M059J (cell line): ENCODE results near the gene PRM3. TPM values are rescaled to one million over a fixed set of nuclear protein-coding genes. Genes with fewer than 3 reads are reported as not detected.
"Not testable (repeated sequence)": the region's sequence is repeated elsewhere in the genome, so short reads cannot be mapped to it uniquely, and the experiment has no call there.

Source experiments
- DNase-seq: peaks from one replicate; pipeline ENCODE4 v3.0.0-alpha.2; 2012; ENCODE audit warnings: low read depth
- total RNA-seq: library from RNA; depleted of rRNA; stranded (reverse); fragments of >200 nt; shearing (Covaris generic); gene quantifications from 2 replicates; pipeline ENCODE4 v1.2.3, GENCODE V29; 2014

The PRM3 gene
- total RNA-seq, 1 experiment from 2014 or later = not detected

- DNase-seq = no peak
Observed at GRCh38 chr16:11306381-11306780, 33.0 kb upstream of the PRM3 start.

- DNase-seq = peak; percentile 20
Observed at GRCh38 chr16:11303405-11304138, 30.1 kb upstream of the PRM3 start.

- no peak for DNase-seq
Observed at GRCh38 chr16:11302977-11303376, 29.5 kb upstream of the PRM3 start.

GRCh38 chr16:11301645-11302501 is 28.4 kb upstream of the PRM3 start:
- no peak for DNase-seq

GRCh38 chr16:11300560-11300892 is 27.1 kb upstream of the PRM3 start:
- DNase-seq = no peak

GRCh38 chr16:11299865-11300559 is 26.6 kb upstream of the PRM3 start:
- DNase-seq = no peak

- DNase-seq = not testable (repeated sequence)
Observed at GRCh38 chr16:11298950-11299547, 25.6 kb upstream of the PRM3 start.

GRCh38 chr16:11298143-11298900 is 24.9 kb upstream of the PRM3 start:
- no peak for DNase-seq

GRCh38 chr16:11297492-11298142 is 24.2 kb upstream of the PRM3 start:
- DNase-seq = peak; percentile 86

GRCh38 chr16:11296706-11297491 is 23.5 kb upstream of the PRM3 start:
- no peak for DNase-seq

GRCh38 chr16:11296351-11296705 is 22.9 kb upstream of the PRM3 start:
- DNase-seq = no peak

- peak; percentile 16 for DNase-seq
Observed at GRCh38 chr16:11295672-11296071, 22.2 kb upstream of the PRM3 start.

GRCh38 chr16:11292076-11292748 is 18.8 kb upstream of the PRM3 start:
- DNase-seq = no peak

- DNase-seq = no peak
Observed at GRCh38 chr16:11291091-11291703, 17.8 kb upstream of the PRM3 start.

- no peak for DNase-seq
Observed at GRCh38 chr16:11290102-11290893, 16.9 kb upstream of the PRM3 start.

GRCh38 chr16:11289696-11290095 is 16.3 kb upstream of the PRM3 start:
- not testable (repeated sequence) for DNase-seq

- no peak for DNase-seq
Observed at GRCh38 chr16:11289202-11289601, 15.8 kb upstream of the PRM3 start.

- no peak for DNase-seq
Observed at GRCh38 chr16:11285842-11286241, 12.4 kb upstream of the PRM3 start.
